ENCODE measurements around the gene NIP7. TPM values are rescaled to one million over a fixed set of nuclear protein-coding genes. Genes with fewer than 3 reads are reported as not detected.
A peak's percentile ranks its signal among the peaks of the same experiment; 100 is the strongest.

Gene NIP7
- total and polyA plus RNA-seq, 2 donors from 2014 or later: 9.9 to 20.2 TPM

DNA sequence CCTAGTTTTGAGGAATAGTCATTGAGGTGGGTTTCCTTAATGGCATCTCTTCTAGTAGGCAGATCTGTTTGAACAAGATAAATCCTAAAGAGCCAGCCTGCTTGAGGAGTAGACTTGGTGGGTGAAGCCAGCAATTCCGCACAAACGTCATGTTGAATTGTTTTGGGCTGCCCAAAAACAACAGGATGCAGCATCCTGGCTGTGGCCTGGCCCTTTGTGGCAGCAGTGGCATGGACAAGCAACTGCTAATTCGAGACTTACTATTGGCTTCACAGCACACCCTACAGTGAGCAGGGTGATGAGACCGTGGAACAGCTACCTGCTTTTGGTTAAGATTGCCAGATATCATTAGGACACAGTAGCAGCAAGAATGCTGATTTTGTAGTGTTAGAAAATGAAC is 37.7 kb upstream of the NIP7 start:
- H3K4me3 ChIP-seq (ENCODE audit: low read length in 3 of 3): no peak overlapping the region
- no peak overlapping the region for H3K9ac ChIP-seq (ENCODE audit: low read length in 3 of 3)
- peaks cover 0 to 19% (median 8%) of the 10 kb centered on the region in 3 donors for H3K36me3 ChIP-seq (ENCODE audit: control insufficient read depth in 2 of 3, insufficient read depth in 3 of 3, low read length in 3 of 3)
- no peaks in the 10 kb centered on the region for H3K9me3 ChIP-seq (ENCODE audit: control insufficient read depth in 2 of 3, insufficient read depth in 1 of 3, low read length in 3 of 3)
- DNase-seq (no peak), FAIRE-seq (no peak)
- H3K27ac ChIP-seq (ENCODE audit: low read depth in 2 of 2, low read length in 2 of 2): no peak overlapping the region
- H3K27me3 ChIP-seq (ENCODE audit: control insufficient read depth, insufficient read depth, low read length): no peaks in the 10 kb centered on the region
- TF ChIP-seq CTCF (IDR thresholded peaks at IDR 0.05; ENCODE audit: borderline replicate concordance, extremely low read depth, insufficient read depth): no peak
- intact Hi-C loops (cut with DNase I): no loop called here
- no peaks in the 10 kb centered on the region for H3K4me1 ChIP-seq (ENCODE audit: control insufficient read depth in 2 of 3, insufficient read depth in 2 of 3, low read depth in 1 of 3, low read length in 3 of 3)

- Histone ChIP-seq H3K4me1 (ENCODE audit: control insufficient read depth in 2 of 3, insufficient read depth in 2 of 3, low read depth in 1 of 3, low read length in 3 of 3) (no peaks in the 10 kb centered on the region), H3K27ac (ENCODE audit: low read depth in 2 of 2, low read length in 2 of 2) (no peak overlapping the region), H3K9me3 (ENCODE audit: control insufficient read depth in 2 of 3, insufficient read depth in 1 of 3, low read length in 3 of 3) (no peaks in the 10 kb centered on the region), H3K36me3 (ENCODE audit: control insufficient read depth in 2 of 3, insufficient read depth in 3 of 3, low read length in 3 of 3) (peaks cover 0 to 19% (median 8%) of the 10 kb centered on the region in 3 donors), H3K27me3 (ENCODE audit: control insufficient read depth, insufficient read depth, low read length) (no peaks in the 10 kb centered on the region), H3K4me3 (ENCODE audit: low read length in 3 of 3) (no peak overlapping the region), H3K9ac (ENCODE audit: low read length in 3 of 3) (no peak overlapping the region)
- intact Hi-C loops (cut with DNase I): no loop called here
- TF ChIP-seq CTCF (IDR thresholded peaks at IDR 0.05; ENCODE audit: borderline replicate concordance, extremely low read depth, insufficient read depth): no peak
- FAIRE-seq (no peak), DNase-seq (peak in 1 of 5 donors; percentile 7)
Observed at GRCh38 chr16:69302301-69302700, 37.3 kb upstream of the NIP7 start.

DNA sequence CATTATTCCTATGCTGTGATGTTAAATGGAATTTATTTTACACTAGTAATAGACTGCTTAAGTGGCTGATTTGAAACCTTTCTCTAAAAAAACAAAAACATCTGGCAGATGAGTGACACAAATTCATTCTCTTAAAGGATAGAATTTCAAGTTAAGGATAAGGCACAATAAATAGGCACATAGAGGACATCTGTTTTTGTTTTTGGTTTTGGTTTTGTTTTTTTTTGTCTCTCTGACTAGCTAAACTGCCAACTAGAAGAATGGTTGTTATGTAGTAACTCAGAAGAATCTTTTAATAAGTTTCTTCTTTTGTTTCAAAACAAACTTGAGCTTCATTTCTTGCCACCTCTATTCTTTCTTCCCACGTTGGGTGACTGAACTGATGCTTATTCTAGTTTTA is 33.5 kb upstream of the NIP7 start:
- Histone ChIP-seq H3K9me3 (ENCODE audit: control insufficient read depth in 2 of 3, insufficient read depth in 1 of 3, low read length in 3 of 3) (no peaks in the 10 kb centered on the region), H3K27ac (ENCODE audit: low read depth in 2 of 2, low read length in 2 of 2) (no peak overlapping the region), H3K9ac (ENCODE audit: low read length in 3 of 3) (no peak overlapping the region), H3K36me3 (ENCODE audit: control insufficient read depth in 2 of 3, insufficient read depth in 3 of 3, low read length in 3 of 3) (peaks cover 0 to 5% (median 4%) of the 10 kb centered on the region in 3 donors), H3K4me3 (ENCODE audit: low read length in 3 of 3) (no peak overlapping the region), H3K4me1 (ENCODE audit: control insufficient read depth in 2 of 3, insufficient read depth in 2 of 3, low read depth in 1 of 3, low read length in 3 of 3) (peaks cover 0 to 4% (median 0%) of the 10 kb centered on the region in 3 donors), H3K27me3 (ENCODE audit: control insufficient read depth, insufficient read depth, low read length) (no peaks in the 10 kb centered on the region)
- intact Hi-C loops (cut with DNase I): no loop called here
- FAIRE-seq: no peak
- no peak for TF ChIP-seq CTCF (IDR thresholded peaks at IDR 0.05; ENCODE audit: borderline replicate concordance, extremely low read depth, insufficient read depth)
- no peak for DNase-seq

DNA sequence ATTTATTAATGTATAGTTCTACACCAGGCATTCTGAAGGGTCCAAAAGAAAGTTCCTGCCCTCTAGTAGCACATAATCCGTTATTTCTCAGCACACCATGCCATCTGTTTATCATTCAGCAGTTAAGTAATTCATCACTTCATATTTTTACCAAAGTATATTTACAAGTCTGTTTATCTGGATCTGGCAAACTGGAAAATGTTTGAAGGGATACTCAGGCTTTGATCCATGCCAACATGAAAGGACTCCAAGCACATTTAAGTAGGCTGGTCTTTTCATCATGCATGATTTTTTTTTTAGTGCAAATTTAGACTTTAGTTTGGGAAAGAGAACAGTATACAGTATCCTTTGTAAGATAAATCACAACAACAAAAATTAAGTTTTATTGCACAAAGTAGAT is 32.5 kb upstream of the NIP7 start:
- Histone ChIP-seq H3K36me3 (ENCODE audit: control insufficient read depth in 2 of 3, insufficient read depth in 3 of 3, low read length in 3 of 3) (peaks cover 0 to 3% (median 0%) of the 10 kb centered on the region in 3 donors), H3K4me1 (ENCODE audit: control insufficient read depth in 2 of 3, insufficient read depth in 2 of 3, low read depth in 1 of 3, low read length in 3 of 3) (peaks cover 0 to 6% (median under 1%) of the 10 kb centered on the region in 3 donors), H3K9me3 (ENCODE audit: control insufficient read depth in 2 of 3, insufficient read depth in 1 of 3, low read length in 3 of 3) (no peaks in the 10 kb centered on the region), H3K9ac (ENCODE audit: low read length in 3 of 3) (no peak overlapping the region), H3K27ac (ENCODE audit: low read depth in 2 of 2, low read length in 2 of 2) (no peak overlapping the region), H3K4me3 (ENCODE audit: low read length in 3 of 3) (no peak overlapping the region), H3K27me3 (ENCODE audit: control insufficient read depth, insufficient read depth, low read length) (no peaks in the 10 kb centered on the region)
- no peak for FAIRE-seq
- intact Hi-C loops (cut with DNase I): no loop called here
- no peak for DNase-seq
- no peak for TF ChIP-seq CTCF (IDR thresholded peaks at IDR 0.05; ENCODE audit: borderline replicate concordance, extremely low read depth, insufficient read depth)
